CD14-positive monocyte (primary cell): ENCODE results near the gene SMIM38. TPM values are rescaled to one million over a fixed set of nuclear protein-coding genes. Genes with fewer than 3 reads are reported as not detected.
"Not testable (repeated sequence)": the region's sequence is repeated elsewhere in the genome, so short reads cannot be mapped to it uniquely, and the experiment has no call there.

Source experiments
- DNase-seq, 3 donors: peaks; one replicate each; pipeline ENCODE4 v3.0.0-alpha.2; 2011 to 2022
- H2AFZ ChIP-seq: 2 replicates; pipeline ENCODE4 v1.6.0; 2012; ENCODE audit warnings: mild to moderate bottlenecking, low read depth, low read length, inconsistent platforms; ENCODE audit not compliant: insufficient read depth, poor library complexity, severe bottlenecking
- H3K27ac ChIP-seq, 2 donors: 1 replicate in 1 of 2; 2 replicates in 1 of 2; pipeline ENCODE4 v1.5.1; 2012 to 2013; ENCODE audit warnings: low read length in 2 of 2, control low read depth in 1 of 2, inconsistent platforms in 1 of 2, low read depth in 1 of 2, mild to moderate bottlenecking in 1 of 2
- H3K27me3 ChIP-seq, 2 donors: one replicate each; pipeline versions ENCODE4 v1.6.0 to v1.6.1; 2011 to 2013; ENCODE audit warnings: low read length in 2 of 2; ENCODE audit not compliant: control insufficient read depth in 2 of 2, insufficient read depth in 2 of 2
- H3K36me3 ChIP-seq, 2 donors: replicated peaks in 1 of 2; 1 replicate in 1 of 2; 2 replicates in 1 of 2; pipeline versions ENCODE4 v1.5.1 to v1.6.1; 2012 to 2013; ENCODE audit warnings: low read length in 2 of 2, control low read depth in 1 of 2, inconsistent platforms in 1 of 2, mild to moderate bottlenecking in 1 of 2; ENCODE audit not compliant: insufficient read depth in 2 of 2, control insufficient read depth in 1 of 2
- H3K4me1 ChIP-seq, 2 donors: 1 replicate in 1 of 2; 2 replicates in 1 of 2; pipeline versions ENCODE4 v1.5.1 to v1.6.1; 2012 to 2013; ENCODE audit warnings: low read length in 2 of 2, control low read depth in 1 of 2, inconsistent platforms in 1 of 2, mild to moderate bottlenecking in 1 of 2, moderate library complexity in 1 of 2; ENCODE audit not compliant: insufficient read depth in 2 of 2, control insufficient read depth in 1 of 2
- H3K4me2 ChIP-seq: replicated peaks from 2 replicates; pipeline ENCODE3; 2012; ENCODE audit warnings: low read length, moderate library complexity, mild to moderate bottlenecking; ENCODE audit not compliant: poor library complexity, severe bottlenecking; ENCODE audit errors: extremely low read depth
- H3K4me3 ChIP-seq, 3 experiments: fragments of 200-600 bp in 1 of 3; sonication (generic) in 1 of 3; replicated peaks in 1 of 3; 1 replicate in 2 of 3; 2 replicates in 1 of 3; pipeline ENCODE4 v1.5.1; 2011 to 2013; ENCODE audit warnings: low read length in 3 of 3, mild to moderate bottlenecking in 3 of 3, control low read depth in 2 of 3, low read depth in 2 of 3, inconsistent platforms in 1 of 3, moderate library complexity in 1 of 3
- H3K79me2 ChIP-seq: 2 replicates; pipeline ENCODE4 v1.6.0; 2012; ENCODE audit warnings: mild to moderate bottlenecking, control low read depth, inconsistent platforms, low read length, moderate library complexity; ENCODE audit not compliant: insufficient read depth
- H3K9ac ChIP-seq: 2 replicates; pipeline ENCODE4 v1.6.0; 2017; ENCODE audit warnings: low read length, mild to moderate bottlenecking; ENCODE audit not compliant: insufficient read depth, poor library complexity, severe bottlenecking
- H3K9me3 ChIP-seq, 2 donors: replicated peaks in 1 of 2; 1 replicate in 1 of 2; 2 replicates in 1 of 2; pipeline versions ENCODE4 v1.5.1 to v1.6.1; 2012 to 2013; ENCODE audit warnings: low read length in 2 of 2, control low read depth in 1 of 2; ENCODE audit not compliant: control insufficient read depth in 1 of 2, insufficient read depth in 1 of 2
- H4K20me1 ChIP-seq: 2 replicates; pipeline ENCODE4 v1.6.0; 2012; ENCODE audit warnings: mild to moderate bottlenecking, low read length, control low read depth, moderate library complexity; ENCODE audit not compliant: insufficient read depth
- H3K27ac Mint-ChIP-seq, 7 donors: one replicate each; pipeline ENCODE4 v1.8.0; 2020; ENCODE audit warnings: mild to moderate bottlenecking in 7 of 7, mixed read lengths in 7 of 7, moderate library complexity in 6 of 7, inconsistent platforms in 2 of 7
- H3K27me3 Mint-ChIP-seq, 3 donors: one replicate each; pipeline ENCODE4 v1.8.0; 2021 to 2022; ENCODE audit warnings: low read depth in 3 of 3, mild to moderate bottlenecking in 3 of 3, mixed read lengths in 3 of 3, moderate library complexity in 3 of 3, inconsistent platforms in 1 of 3
- H3K36me3 Mint-ChIP-seq, 2 donors: one replicate each; pipeline ENCODE4 v1.8.0; 2020; ENCODE audit warnings: mixed read lengths in 2 of 2, inconsistent platforms in 1 of 2, mild to moderate bottlenecking in 1 of 2
- H3K4me1 Mint-ChIP-seq: one replicate; pipeline ENCODE4 v1.8.0; 2020; ENCODE audit warnings: mild to moderate bottlenecking, mixed read lengths
- H3K4me3 Mint-ChIP-seq, 2 donors: one replicate each; pipeline ENCODE4 v1.8.0; 2020; ENCODE audit warnings: mild to moderate bottlenecking in 2 of 2, mixed read lengths in 2 of 2, moderate library complexity in 1 of 2
- H3K9me3 Mint-ChIP-seq, 7 donors: one replicate each; pipeline ENCODE4 v1.8.0; 2020 to 2022; ENCODE audit warnings: mixed read lengths in 7 of 7, mild to moderate bottlenecking in 6 of 7, moderate library complexity in 6 of 7, inconsistent platforms in 2 of 7
- CTCF ChIP-seq: fragments of 200-600 bp; IDR thresholded peaks from one replicate; pipeline ENCODE4 v1.8.0; 2022; ENCODE audit warnings: antibody characterized with exemption, mild to moderate bottlenecking
- WGBS: methylation state at CpG from one replicate; pipeline ENCODE4 v1.1.5; 2013; ENCODE audit warnings: missing lambda C conversion rate; ENCODE audit not compliant: insufficient coverage; 5-methylcytosine and 5-hydroxymethylcytosine counted together
- intact Hi-C, 2 donors: fragments of 100-400 bp; cut with micrococcal nuclease; formaldehyde crosslinking; loops; one replicate each; pipeline versions ENCODE4 v1.15.0 to v1.15.1; 2023
- polyA plus RNA-seq, 3 donors: library from polyadenylated mRNA; depleted of rRNA in 1 of 3; unstranded in 2 of 3; stranded (reverse) in 1 of 3; fragments of 300-500 nt in 2 of 3; fragments of >200 nt in 1 of 3; fragmentation: Illumina TruSeq in 2 of 3; gene quantifications; 1 replicate in 2 of 3; 2 replicates in 1 of 3; pipeline ENCODE4 v1.2.3, GENCODE V29; 2012 to 2021

SMIM38 gene
- polyA plus RNA-seq, 3 donors: 0.05 TPM; not detected in 2

- Mint-ChIP-seq H3K4me1 (no peaks in the 10 kb centered on the region), H3K4me3 (no peak overlapping the region), H3K36me3 (no peaks in the 10 kb centered on the region), H3K27ac (no peak overlapping the region), H3K27me3 (peaks cover 3 to 10% (median 7%) of the 10 kb centered on the region in 3 donors), H3K9me3 (peaks cover 19 to 37% (median 34%) of the 10 kb centered on the region in 7 donors)
- TF ChIP-seq CTCF: no peak
- Histone ChIP-seq H3K4me2 (no peak overlapping the region), H3K27ac (no peak overlapping the region), H3K9me3 (peaks cover 17 to 39% of the 10 kb centered on the region in 2 donors), H3K27me3 (no peaks in the 10 kb centered on the region), H2AFZ (no peak overlapping the region), H4K20me1 (no peaks in the 10 kb centered on the region), H3K4me1 (no peaks in the 10 kb centered on the region), H3K79me2 (no peaks in the 10 kb centered on the region), H3K36me3 (no peaks in the 10 kb centered on the region), H3K9ac (no peak overlapping the region), H3K4me3 (no peak overlapping the region)
- no peak for DNase-seq
- intact Hi-C loops: no loop called here
- WGBS: 87% methylated on average over 9 of the region's 9 CpGs
Observed at GRCh38 chr11:69148806-69149205, 6.9 kb upstream of the SMIM38 start.

- H3K36me3 ChIP-seq, H3K4me3 ChIP-seq, H3K4me1 ChIP-seq, H2AFZ ChIP-seq, H3K27ac ChIP-seq, H3K27me3 Mint-ChIP-seq, H4K20me1 ChIP-seq, H3K4me3 Mint-ChIP-seq, H3K27me3 ChIP-seq, DNase-seq, intact Hi-C loops, H3K27ac Mint-ChIP-seq, H3K36me3 Mint-ChIP-seq, H3K4me2 ChIP-seq, H3K9ac ChIP-seq, H3K4me1 Mint-ChIP-seq, H3K79me2 ChIP-seq: not testable (repeated sequence)
- WGBS: 95% methylated on average over 10 of the region's 11 CpGs
- H3K9me3 ChIP-seq: peaks cover 17 to 36% of the 10 kb centered on the region in 2 donors
- peaks cover 16 to 32% (median 32%) of the 10 kb centered on the region in 7 donors for H3K9me3 Mint-ChIP-seq
Observed at GRCh38 chr11:69149338-69150045, 6.2 kb upstream of the SMIM38 start.
